Caco-2 (cell line): ENCODE data around the gene PAIP1. TPM values are rescaled to one million over a fixed set of nuclear protein-coding genes. Genes with fewer than 3 reads are reported as not detected.
A peak's percentile ranks its signal among the peaks of the same experiment; 100 is the strongest.

Source experiments
- BruUV-seq: library from RNA; stranded (reverse); fragments of 400-500 nt; replicated peaks from 2 replicates; lab custom pipeline; 2021; lab: Mats Ljungman, UMichigan
- CTCF ChIA-PET: fragments of 300-600 bp; sonication (Branson Sonifier 250); formaldehyde crosslinking; loops from one replicate; lab custom pipeline; 2022; ENCODE audit warnings: antibody characterized with exemption; lab: Charles Lee
- POLR2A ChIA-PET: fragments of 300-600 bp; sonication (Branson Sonifier 250); formaldehyde crosslinking; loops from one replicate; lab custom pipeline; 2022; ENCODE audit warnings: antibody characterized with exemption; lab: Charles Lee
- DNase-seq, 2 experiments: peaks; one replicate each; pipeline versions ENCODE4 v3.0.0 to v3.0.0-alpha.2; 2020 to 2022
- H3K27me3 ChIP-seq: replicated peaks from 2 replicates; pipeline ENCODE4 v1.6.0; 2011; ENCODE audit warnings: low read length; ENCODE audit not compliant: control insufficient read depth, insufficient read depth
- H3K36me3 ChIP-seq: 2 replicates; pipeline ENCODE4 v1.5.1; 2011; ENCODE audit warnings: low read length; ENCODE audit not compliant: control insufficient read depth, insufficient read depth
- H3K4me1 ChIP-seq: fragments of 250-450 bp; sonication (Bioruptor Pico); 2 replicates; pipeline ENCODE4 v1.5.1; 2020; ENCODE audit warnings: mild to moderate bottlenecking
- H3K4me3 ChIP-seq: 2 replicates; pipeline ENCODE4 v1.5.1; 2011; ENCODE audit warnings: low read depth, mild to moderate bottlenecking, control low read depth, low read length
- H3K9me3 ChIP-seq: fragments of 250-450 bp; sonication (Bioruptor Pico); 2 replicates; pipeline ENCODE4 v1.5.1; 2020; ENCODE audit warnings: mild to moderate bottlenecking, moderate library complexity
- H3K27ac Mint-ChIP-seq: one replicate; pipeline ENCODE4 v1.8.0; 2022; ENCODE audit warnings: mixed read lengths; ENCODE audit not compliant: unreplicated experiment
- H3K27me3 Mint-ChIP-seq: one replicate; pipeline ENCODE4 v1.8.0; 2022; ENCODE audit warnings: mixed read lengths; ENCODE audit not compliant: insufficient read depth, unreplicated experiment
- H3K36me3 Mint-ChIP-seq: one replicate; pipeline ENCODE4 v1.8.0; 2022; ENCODE audit warnings: mild to moderate bottlenecking, mixed read lengths; ENCODE audit not compliant: insufficient read depth, unreplicated experiment
- H3K4me1 Mint-ChIP-seq: one replicate; pipeline ENCODE4 v1.8.0; 2022; ENCODE audit warnings: low read depth, mixed read lengths; ENCODE audit not compliant: unreplicated experiment
- H3K4me3 Mint-ChIP-seq: one replicate; pipeline ENCODE4 v1.8.0; 2022; ENCODE audit warnings: mild to moderate bottlenecking, moderate library complexity, mixed read lengths; ENCODE audit not compliant: unreplicated experiment
- H3K9me3 Mint-ChIP-seq: one replicate; pipeline ENCODE4 v1.8.0; 2022; ENCODE audit warnings: mixed read lengths; ENCODE audit not compliant: unreplicated experiment
- intact Hi-C: fragments of 100-400 bp; cut with micrococcal nuclease; formaldehyde crosslinking; loops from one replicate; pipeline ENCODE4 v1.10.0; 2022; ENCODE audit not compliant: unreplicated experiment
- total RNA-seq: library from RNA; stranded (reverse); gene quantifications from 2 replicates; pipeline ENCODE4 v1.2.3, GENCODE V29; 2022
- TF ChIP-seq, protein P1 (sequence below), 2 experiments: fragments of 200-600 bp in 1 of 2; IDR thresholded peaks; 1 replicate in 1 of 2; 2 replicates in 1 of 2; pipeline versions ENCODE4 v1.5.1 to v1.8.0; 2011 to 2022; ENCODE audit warnings: antibody characterized with exemption in 1 of 2, control low read depth in 1 of 2, inconsistent platforms in 1 of 2, low read depth in 1 of 2, low read length in 1 of 2, mild to moderate bottlenecking in 1 of 2, moderate library complexity in 1 of 2; ENCODE audit not compliant: insufficient read depth in 1 of 2, severe bottlenecking in 1 of 2, unreplicated experiment in 1 of 2

The PAIP1 gene
- total RNA-seq, 1 experiment from 2014 or later = 121 TPM

DNA sequence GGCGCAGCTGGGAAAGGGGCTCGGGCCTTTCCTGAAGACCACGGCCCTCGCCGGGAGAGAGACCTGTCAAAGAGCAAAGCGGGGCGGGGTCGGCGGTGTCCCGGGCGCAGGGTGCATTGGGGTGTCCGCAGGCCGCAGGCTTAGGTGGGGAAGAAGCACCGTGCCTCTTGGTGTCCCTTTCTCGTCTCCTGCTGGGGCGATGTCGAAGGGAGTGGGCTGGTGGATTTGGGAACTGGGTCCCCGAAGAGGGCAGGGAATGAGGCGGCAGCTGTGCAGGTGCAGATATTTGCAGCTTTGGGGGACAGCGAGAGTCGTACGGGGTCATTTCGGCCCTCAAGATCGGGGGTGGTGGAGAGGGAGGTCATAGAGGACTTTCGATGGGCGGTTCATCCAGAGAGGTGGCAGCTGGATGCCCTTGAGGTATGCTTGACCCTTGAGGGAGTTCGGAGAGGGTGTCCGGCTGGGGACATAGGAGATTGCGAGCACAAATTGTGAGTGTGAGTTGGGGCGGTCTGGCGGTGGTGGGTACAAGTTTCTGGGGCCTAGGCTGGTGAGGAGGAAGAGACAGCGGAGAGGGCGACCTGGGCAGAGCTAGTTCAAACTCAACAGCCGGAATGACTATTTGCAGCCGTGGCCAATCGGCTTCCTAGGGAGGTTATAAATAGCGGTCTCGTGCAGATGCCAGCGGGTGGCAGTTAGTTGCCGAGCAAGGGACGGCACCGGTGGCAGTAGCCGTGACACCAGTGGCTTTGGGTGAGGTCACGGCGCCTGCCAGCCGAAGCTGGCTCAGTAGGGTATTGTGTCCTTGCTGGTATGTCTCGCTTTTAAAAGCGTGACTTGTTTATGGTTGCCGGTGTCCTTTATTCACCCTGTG lies 46.7 kb upstream of the PAIP1 start:
- TSS peak; percentile 28 for BruUV-seq
- no peak for DNase-seq
- Mint-ChIP-seq H3K4me1 (peaks cover 7% of the 10 kb centered on the region), H3K27me3 (no peaks in the 10 kb centered on the region), H3K9me3 (no peaks in the 10 kb centered on the region), H3K4me3 (peak overlapping the region; percentile 88), H3K36me3 (peaks cover 24% of the 10 kb centered on the region), H3K27ac (peak overlapping the region; percentile 84)
- ChIA-PET POLR2A (interaction anchor here (0.6 to 1.6 kb wide), 3 partner anchors 28 to 120 kb away, joined by 3 to 6 read pairs (median 4); partner anchors contain the start of gene TMEM267), CTCF (no interaction called here)
- H3K4me3 ChIP-seq = peak overlapping the region; percentile 60
- no peaks in the 10 kb centered on the region; the same call in 1 of the 2 replicates for H3K4me1 ChIP-seq
- H3K9me3 ChIP-seq = no peaks in the 10 kb centered on the region
- no peaks in the 10 kb centered on the region for H3K27me3 ChIP-seq
- intact Hi-C loops = no loop called here
- H3K36me3 ChIP-seq = no peaks in the 10 kb centered on the region; the same call in none of the 2 replicates
- TF ChIP-seq, protein P1, sequence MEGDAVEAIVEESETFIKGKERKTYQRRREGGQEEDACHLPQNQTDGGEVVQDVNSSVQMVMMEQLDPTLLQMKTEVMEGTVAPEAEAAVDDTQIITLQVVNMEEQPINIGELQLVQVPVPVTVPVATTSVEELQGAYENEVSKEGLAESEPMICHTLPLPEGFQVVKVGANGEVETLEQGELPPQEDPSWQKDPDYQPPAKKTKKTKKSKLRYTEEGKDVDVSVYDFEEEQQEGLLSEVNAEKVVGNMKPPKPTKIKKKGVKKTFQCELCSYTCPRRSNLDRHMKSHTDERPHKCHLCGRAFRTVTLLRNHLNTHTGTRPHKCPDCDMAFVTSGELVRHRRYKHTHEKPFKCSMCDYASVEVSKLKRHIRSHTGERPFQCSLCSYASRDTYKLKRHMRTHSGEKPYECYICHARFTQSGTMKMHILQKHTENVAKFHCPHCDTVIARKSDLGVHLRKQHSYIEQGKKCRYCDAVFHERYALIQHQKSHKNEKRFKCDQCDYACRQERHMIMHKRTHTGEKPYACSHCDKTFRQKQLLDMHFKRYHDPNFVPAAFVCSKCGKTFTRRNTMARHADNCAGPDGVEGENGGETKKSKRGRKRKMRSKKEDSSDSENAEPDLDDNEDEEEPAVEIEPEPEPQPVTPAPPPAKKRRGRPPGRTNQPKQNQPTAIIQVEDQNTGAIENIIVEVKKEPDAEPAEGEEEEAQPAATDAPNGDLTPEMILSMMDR (IDR thresholded peaks at IDR 0.05; ENCODE audit: insufficient read depth in 1 of 2, low read depth in 1 of 2, low read length in 1 of 2, severe bottlenecking in 1 of 2, unreplicated experiment in 1 of 2) = no peak

DNA sequence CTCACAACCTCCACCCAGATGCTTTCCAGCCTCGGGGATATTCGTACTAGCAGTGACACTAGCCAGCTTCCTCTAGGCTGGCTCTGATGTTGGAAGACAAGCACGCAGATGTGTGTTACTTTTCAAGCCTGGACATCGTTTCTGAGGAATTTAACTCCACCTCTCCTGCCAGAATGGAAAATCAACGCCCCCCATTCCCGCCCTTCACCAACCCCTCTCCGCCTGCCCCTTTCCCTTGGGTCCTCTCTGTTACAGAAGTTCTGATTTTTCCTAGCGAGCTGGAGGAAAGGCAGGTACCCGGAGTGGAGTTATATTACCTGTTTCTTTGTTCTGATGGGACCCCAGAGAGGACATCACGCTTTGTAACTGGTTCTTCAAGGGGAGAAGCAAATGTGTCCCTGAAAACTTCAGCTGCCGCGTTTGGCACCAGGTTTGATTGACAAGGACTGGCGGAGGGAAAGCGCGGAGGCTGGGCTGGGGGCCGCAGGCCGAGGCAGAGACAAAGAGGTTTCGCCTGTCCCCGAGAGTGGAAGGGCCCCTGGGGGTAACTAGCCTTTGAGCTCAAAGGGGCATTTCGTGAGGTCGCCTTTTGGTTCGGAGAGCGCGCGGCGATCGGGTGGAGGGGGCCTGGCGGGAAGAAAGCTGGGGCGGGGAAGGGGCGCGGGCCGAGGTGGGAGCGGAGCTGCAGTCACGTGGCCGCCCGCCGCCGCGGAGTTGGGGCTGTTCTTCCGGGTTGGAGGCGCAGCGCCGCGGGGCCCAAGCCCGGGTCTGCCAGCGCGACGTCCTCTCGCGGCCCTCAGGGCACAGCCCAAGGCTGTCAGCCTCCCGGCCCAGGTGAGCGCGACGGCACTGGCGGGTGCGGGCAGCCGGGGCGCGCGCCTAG lies 45.8 kb upstream of the PAIP1 start, which contains the start of gene NNT:
Gene NNT (plus strand): TSS at position 720 of the 883 bp plus-strand sequence. CDS start 6,016 bp downstream, outside the sequence.
- H3K36me3 ChIP-seq = no peaks in the 10 kb centered on the region; the same call in none of the 2 replicates
- intact Hi-C loops = loop anchor here (1.0 kb wide), 1 partner anchor 45 kb away; the partner anchor contains the start of gene PAIP1
- TF ChIP-seq, protein P1 (IDR thresholded peaks at IDR 0.05; ENCODE audit: insufficient read depth in 1 of 2, low read depth in 1 of 2, low read length in 1 of 2, severe bottlenecking in 1 of 2, unreplicated experiment in 1 of 2) = no peak
- BruUV-seq = TSS peak; percentile 50
- Mint-ChIP-seq H3K4me3 (peak within 1 kb of the TSS; percentile 88), H3K27ac (peak within 1 kb of the TSS; percentile 84), H3K9me3 (no peaks in the 10 kb centered on the region), H3K36me3 (peaks cover 24% of the 10 kb centered on the region), H3K4me1 (peaks cover 7% of the 10 kb centered on the region), H3K27me3 (no peaks in the 10 kb centered on the region)
- H3K4me1 ChIP-seq = no peaks in the 10 kb centered on the region; the same call in 1 of the 2 replicates
- no peaks in the 10 kb centered on the region for H3K9me3 ChIP-seq
- peak within 1 kb of the TSS; percentile 60 for H3K4me3 ChIP-seq
- ChIA-PET POLR2A (interaction anchor here (0.8 to 1.6 kb wide), 2 partner anchors 47 to 119 kb away, joined by 3 to 4 read pairs; partner anchors contain the start of gene TMEM267), CTCF (interaction anchor here (1.2 kb wide), 1 partner anchor 29 kb away, joined by 3 read pairs; no protein-coding TSS in a partner anchor)
- no peaks in the 10 kb centered on the region for H3K27me3 ChIP-seq
- peak; percentile 81 to 86 for DNase-seq
